ENCODE measurements around the gene SYNC.

DNA sequence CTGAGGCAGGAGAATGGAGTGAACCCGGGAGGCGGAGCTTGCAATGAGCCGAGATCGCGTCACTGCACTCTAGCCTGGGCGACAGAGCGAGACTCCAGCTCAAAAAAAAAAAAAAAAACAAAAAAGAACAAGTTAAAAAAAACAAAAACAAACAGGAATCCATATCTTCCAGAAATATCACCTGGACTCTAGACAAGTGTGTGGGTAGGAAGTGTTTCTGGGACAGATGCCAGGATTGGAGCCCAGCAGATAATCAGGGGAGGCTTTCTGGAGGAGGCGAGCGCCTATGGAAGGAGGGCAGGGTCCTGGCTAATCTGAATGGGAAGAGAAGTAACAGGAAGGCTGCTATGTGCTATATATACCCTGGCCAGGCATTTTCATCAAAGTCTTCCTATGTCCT, 43.6 kb upstream of the SYNC start:
- no peak for TF ChIP-seq POLR2A (IDR thresholded peaks at IDR 0.05)
- TF ChIP-seq, protein P1, sequence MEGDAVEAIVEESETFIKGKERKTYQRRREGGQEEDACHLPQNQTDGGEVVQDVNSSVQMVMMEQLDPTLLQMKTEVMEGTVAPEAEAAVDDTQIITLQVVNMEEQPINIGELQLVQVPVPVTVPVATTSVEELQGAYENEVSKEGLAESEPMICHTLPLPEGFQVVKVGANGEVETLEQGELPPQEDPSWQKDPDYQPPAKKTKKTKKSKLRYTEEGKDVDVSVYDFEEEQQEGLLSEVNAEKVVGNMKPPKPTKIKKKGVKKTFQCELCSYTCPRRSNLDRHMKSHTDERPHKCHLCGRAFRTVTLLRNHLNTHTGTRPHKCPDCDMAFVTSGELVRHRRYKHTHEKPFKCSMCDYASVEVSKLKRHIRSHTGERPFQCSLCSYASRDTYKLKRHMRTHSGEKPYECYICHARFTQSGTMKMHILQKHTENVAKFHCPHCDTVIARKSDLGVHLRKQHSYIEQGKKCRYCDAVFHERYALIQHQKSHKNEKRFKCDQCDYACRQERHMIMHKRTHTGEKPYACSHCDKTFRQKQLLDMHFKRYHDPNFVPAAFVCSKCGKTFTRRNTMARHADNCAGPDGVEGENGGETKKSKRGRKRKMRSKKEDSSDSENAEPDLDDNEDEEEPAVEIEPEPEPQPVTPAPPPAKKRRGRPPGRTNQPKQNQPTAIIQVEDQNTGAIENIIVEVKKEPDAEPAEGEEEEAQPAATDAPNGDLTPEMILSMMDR (IDR thresholded peaks at IDR 0.05), result no peak
